ENCODE data around the gene ATP8A2. TPM values are rescaled to one million over a fixed set of nuclear protein-coding genes. Genes with fewer than 3 reads are reported as not detected.

Gene ATP8A2
- total RNA-seq, 1 donor from 2014 or later: 1.3 TPM

DNA sequence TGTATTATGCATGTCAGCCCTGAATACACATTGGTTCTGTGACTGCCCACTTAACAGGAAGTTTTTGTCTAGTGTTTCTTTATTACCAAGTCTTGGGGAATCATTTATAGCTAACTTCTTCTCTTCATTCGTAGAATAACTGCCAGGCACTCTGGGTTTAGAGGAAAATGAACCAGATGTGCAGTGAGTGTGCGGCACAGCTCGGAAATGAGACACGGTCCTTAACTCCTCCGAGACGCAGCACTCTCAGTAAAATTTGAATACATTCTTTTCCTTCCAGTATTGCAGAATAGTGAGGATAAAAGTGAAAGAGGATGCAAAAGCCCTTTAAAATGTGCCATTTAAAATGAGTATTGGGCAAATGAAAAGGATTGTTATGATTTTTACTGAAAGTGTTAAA is 29.2 kb downstream of the ATP8A2 start:
- H3K4me3 Mint-ChIP-seq (ENCODE audit: unreplicated experiment): no peak overlapping the region
- no peaks in the 10 kb centered on the region for H4K20me1 ChIP-seq (ENCODE audit: insufficient read depth, low read length)
- H3K79me2 ChIP-seq (ENCODE audit: insufficient read depth, low read length): no peaks in the 10 kb centered on the region
- TF ChIP-seq CTCF (IDR thresholded peaks at IDR 0.05; ENCODE audit: insufficient read depth, low read depth, low read length) (no peak), EZH2 (IDR thresholded peaks at IDR 0.05; ENCODE audit: insufficient read depth, low read length) (no peak)
- H3K4me1 ChIP-seq (ENCODE audit: insufficient read depth, low read length): no peaks in the 10 kb centered on the region
- H2AFZ ChIP-seq (ENCODE audit: low read depth, low read length): no peak overlapping the region
- H3K9me3 ChIP-seq (ENCODE audit: insufficient read depth, low read depth, low read length): no peaks in the 10 kb centered on the region
- no peaks in the 10 kb centered on the region for H3K4me1 Mint-ChIP-seq (ENCODE audit: low read depth, unreplicated experiment)
- H3K36me3 Mint-ChIP-seq (ENCODE audit: low read depth, unreplicated experiment): no peaks in the 10 kb centered on the region
- H3K9me3 Mint-ChIP-seq (ENCODE audit: unreplicated experiment): peaks cover 1% of the 10 kb centered on the region
- no peak overlapping the region for H3K9ac ChIP-seq (ENCODE audit: low read length)
- H3K27me3 ChIP-seq (ENCODE audit: insufficient read depth, low read length): no peaks in the 10 kb centered on the region
- H3K4me2 ChIP-seq (ENCODE audit: low read length): no peak overlapping the region
- H3K36me3 ChIP-seq (ENCODE audit: insufficient read depth, low read length): no peaks in the 10 kb centered on the region
- no peak for FAIRE-seq
- H3K4me3 ChIP-seq (ENCODE audit: insufficient read depth, low read depth, low read length): no peak overlapping the region
- H3K27ac Mint-ChIP-seq (ENCODE audit: unreplicated experiment): no peak overlapping the region
- H3K27me3 Mint-ChIP-seq (ENCODE audit: low read depth, unreplicated experiment): peaks cover 9% of the 10 kb centered on the region
- H3K27ac ChIP-seq (ENCODE audit: low read depth, low read length): no peak overlapping the region
- DNase-seq (ENCODE audit: low read depth): no peak

DNA sequence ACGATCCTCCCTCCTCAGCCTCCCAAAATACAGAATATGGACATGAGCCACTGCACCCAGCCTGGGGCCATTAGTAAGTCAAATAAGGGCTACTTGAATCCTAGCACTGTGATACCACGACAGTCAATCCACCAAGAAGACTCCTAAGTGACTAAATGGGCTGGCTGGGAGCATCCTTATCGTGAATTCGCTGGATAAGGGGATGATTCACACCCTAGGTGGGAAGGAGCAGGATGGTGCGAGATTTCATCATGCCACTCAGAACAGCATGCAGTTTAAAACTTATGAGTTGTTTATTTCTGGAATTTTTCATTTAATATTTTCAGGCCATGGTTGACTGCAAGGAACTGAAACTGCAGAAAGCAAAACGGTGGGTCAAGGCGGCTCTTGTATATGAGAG is 30.2 kb downstream of the ATP8A2 start:
- no peak overlapping the region for H3K9ac ChIP-seq (ENCODE audit: low read length)
- H3K9me3 ChIP-seq (ENCODE audit: insufficient read depth, low read depth, low read length): no peaks in the 10 kb centered on the region
- no peak overlapping the region for H3K4me3 ChIP-seq (ENCODE audit: insufficient read depth, low read depth, low read length)
- no peaks in the 10 kb centered on the region for H3K36me3 ChIP-seq (ENCODE audit: insufficient read depth, low read length)
- no peak for TF ChIP-seq EZH2 (IDR thresholded peaks at IDR 0.05; ENCODE audit: insufficient read depth, low read length)
- no peak overlapping the region for H3K4me3 Mint-ChIP-seq (ENCODE audit: unreplicated experiment)
- H3K27me3 Mint-ChIP-seq (ENCODE audit: low read depth, unreplicated experiment): peaks cover 9% of the 10 kb centered on the region
- H3K4me2 ChIP-seq (ENCODE audit: low read length): no peak overlapping the region
- DNase-seq (ENCODE audit: low read depth): no peak
- no peaks in the 10 kb centered on the region for H3K4me1 ChIP-seq (ENCODE audit: insufficient read depth, low read length)
- H4K20me1 ChIP-seq (ENCODE audit: insufficient read depth, low read length): no peaks in the 10 kb centered on the region
- H3K79me2 ChIP-seq (ENCODE audit: insufficient read depth, low read length): no peaks in the 10 kb centered on the region
- no peaks in the 10 kb centered on the region for H3K4me1 Mint-ChIP-seq (ENCODE audit: low read depth, unreplicated experiment)
- no peak overlapping the region for H3K27ac Mint-ChIP-seq (ENCODE audit: unreplicated experiment)
- no peak overlapping the region for H3K27ac ChIP-seq (ENCODE audit: low read depth, low read length)
- no peak for FAIRE-seq
- no peaks in the 10 kb centered on the region for H3K9me3 Mint-ChIP-seq (ENCODE audit: unreplicated experiment)
- H3K27me3 ChIP-seq (ENCODE audit: insufficient read depth, low read length): no peaks in the 10 kb centered on the region
- no peak overlapping the region for H2AFZ ChIP-seq (ENCODE audit: low read depth, low read length)
- H3K36me3 Mint-ChIP-seq (ENCODE audit: low read depth, unreplicated experiment): no peaks in the 10 kb centered on the region

DNA sequence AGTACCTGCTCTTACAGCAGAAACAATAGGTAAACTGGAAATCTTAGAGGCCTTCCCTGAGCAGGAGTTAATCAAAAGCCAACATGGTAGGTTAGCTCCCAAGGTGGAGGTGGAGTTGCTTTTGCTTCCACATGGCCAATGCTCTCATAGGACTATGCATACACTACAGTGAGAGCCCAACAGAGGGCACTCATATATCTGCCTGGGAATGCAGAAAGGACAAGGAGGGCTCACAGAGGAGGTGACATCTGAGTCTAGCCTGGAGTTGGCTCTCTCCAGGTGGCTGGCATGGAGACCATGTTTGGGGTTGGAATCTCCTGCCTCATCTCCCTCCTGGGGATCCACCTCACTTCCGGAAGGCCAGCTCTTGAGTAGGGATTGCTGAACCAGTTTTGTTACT is 34.6 kb downstream of the ATP8A2 start:
- no peaks in the 10 kb centered on the region for H3K4me1 ChIP-seq (ENCODE audit: insufficient read depth, low read length)
- FAIRE-seq (no peak), DNase-seq (ENCODE audit: low read depth) (no peak)
- H3K4me2 ChIP-seq (ENCODE audit: low read length): no peak overlapping the region
- Mint-ChIP-seq H3K27me3 (ENCODE audit: low read depth, unreplicated experiment) (peaks cover 12% of the 10 kb centered on the region), H3K9me3 (ENCODE audit: unreplicated experiment) (peaks cover 2% of the 10 kb centered on the region), H3K27ac (ENCODE audit: unreplicated experiment) (no peak overlapping the region), H3K4me3 (ENCODE audit: unreplicated experiment) (no peak overlapping the region), H3K4me1 (ENCODE audit: low read depth, unreplicated experiment) (no peaks in the 10 kb centered on the region), H3K36me3 (ENCODE audit: low read depth, unreplicated experiment) (no peaks in the 10 kb centered on the region)
- peaks cover 4% of the 10 kb centered on the region for H3K27me3 ChIP-seq (ENCODE audit: insufficient read depth, low read length)
- no peaks in the 10 kb centered on the region for H3K36me3 ChIP-seq (ENCODE audit: insufficient read depth, low read length)
- no peaks in the 10 kb centered on the region for H4K20me1 ChIP-seq (ENCODE audit: insufficient read depth, low read length)
- TF ChIP-seq EZH2 (IDR thresholded peaks at IDR 0.05; ENCODE audit: insufficient read depth, low read length) (no peak), CTCF (IDR thresholded peaks at IDR 0.05; ENCODE audit: insufficient read depth, low read depth, low read length) (peak; percentile 4)
- H3K79me2 ChIP-seq (ENCODE audit: insufficient read depth, low read length): no peaks in the 10 kb centered on the region
- no peak overlapping the region for H3K27ac ChIP-seq (ENCODE audit: low read depth, low read length)
- no peak overlapping the region for H2AFZ ChIP-seq (ENCODE audit: low read depth, low read length)
- H3K9ac ChIP-seq (ENCODE audit: low read length): no peak overlapping the region
- no peaks in the 10 kb centered on the region for H3K9me3 ChIP-seq (ENCODE audit: insufficient read depth, low read depth, low read length)
- no peak overlapping the region for H3K4me3 ChIP-seq (ENCODE audit: insufficient read depth, low read depth, low read length)

Data from astrocyte (in vitro differentiated cells and primary cell).